Liver (tissue), 9 donors: ENCODE results near the gene SESN3. TPM values are rescaled to one million over a fixed set of nuclear protein-coding genes. Genes with fewer than 3 reads are reported as not detected.

Experiments used
- DNase-seq: peaks from one replicate; pipeline ENCODE4 v3.0.0-alpha.2; 2017; ENCODE audit warnings: low spot score
- H3K27ac ChIP-seq, 2 donors: one replicate each; pipeline ENCODE4 v1.7.0; 2013; ENCODE audit warnings: inconsistent platforms in 2 of 2, low read length in 2 of 2, control low read depth in 1 of 2, low read depth in 1 of 2, mild to moderate bottlenecking in 1 of 2
- H3K27me3 ChIP-seq, 4 donors: one replicate each; pipeline versions ENCODE4 v1.6.1 to v1.7.0; 2013; ENCODE audit warnings: low read length in 3 of 4, inconsistent platforms in 1 of 4, mild to moderate bottlenecking in 1 of 4, moderate library complexity in 1 of 4; ENCODE audit not compliant: control insufficient read depth in 4 of 4, insufficient read depth in 4 of 4
- H3K36me3 ChIP-seq, 4 donors: one replicate each; pipeline versions ENCODE4 v1.6.1 to v1.7.0; 2013; ENCODE audit warnings: low read length in 3 of 4, mild to moderate bottlenecking in 3 of 4, low read depth in 1 of 4, moderate library complexity in 1 of 4; ENCODE audit not compliant: control insufficient read depth in 4 of 4, insufficient read depth in 3 of 4
- H3K4me1 ChIP-seq, 4 donors: one replicate each; pipeline versions ENCODE4 v1.6.1 to v1.7.0; 2013; ENCODE audit warnings: low read length in 3 of 4, mild to moderate bottlenecking in 3 of 4, moderate library complexity in 1 of 4; ENCODE audit not compliant: control insufficient read depth in 4 of 4, insufficient read depth in 4 of 4
- H3K4me3 ChIP-seq, 3 donors: one replicate each; pipeline versions ENCODE4 v1.6.1 to v1.7.0; 2013; ENCODE audit warnings: low read length in 3 of 3, control low read depth in 1 of 3, low read depth in 1 of 3, mild to moderate bottlenecking in 1 of 3
- H3K9ac ChIP-seq, 2 donors: one replicate each; pipeline ENCODE4 v1.7.0; 2013; ENCODE audit warnings: low read length in 2 of 2, mild to moderate bottlenecking in 2 of 2, moderate library complexity in 2 of 2, control low read depth in 1 of 2, low read depth in 1 of 2
- H3K9me3 ChIP-seq, 4 donors: one replicate each; pipeline versions ENCODE4 v1.6.1 to v1.7.0; 2013; ENCODE audit warnings: low read length in 3 of 4; ENCODE audit not compliant: control insufficient read depth in 4 of 4
- ATF3 ChIP-seq: IDR thresholded peaks from 2 replicates; pipeline ENCODE4 v1.6.1; 2016; ENCODE audit warnings: antibody characterized with exemption
- CTCF ChIP-seq: fragments of 150-350 bp; IDR thresholded peaks from 2 replicates; pipeline ENCODE4 v1.5.1; 2017; ENCODE audit warnings: improper control_type of control experiment, low read depth, low read length; ENCODE audit not compliant: missing input control
- EGR1 ChIP-seq, 2 donors: IDR thresholded peaks; 2 replicates each; pipeline ENCODE4 v1.6.1; 2016 to 2018; ENCODE audit warnings: antibody characterized with exemption in 2 of 2, low read depth in 2 of 2
- FOXA1 ChIP-seq: IDR thresholded peaks from 2 replicates; pipeline ENCODE4 v1.6.1; 2016; ENCODE audit warnings: antibody characterized with exemption
- FOXA2 ChIP-seq: IDR thresholded peaks from 2 replicates; pipeline ENCODE4 v1.6.1; 2016; ENCODE audit warnings: antibody characterized with exemption
- GABPA ChIP-seq, 2 donors: IDR thresholded peaks in 1 of 2; conservative IDR thresholded peaks in 1 of 2; 2 replicates each; pipeline ENCODE4 v1.6.1; 2016; ENCODE audit warnings: antibody characterized with exemption in 2 of 2, mild to moderate bottlenecking in 1 of 2, moderate library complexity in 1 of 2
- HNF4A ChIP-seq, 2 donors: conservative IDR thresholded peaks; 2 replicates each; pipeline ENCODE4 v1.6.1; 2016; ENCODE audit warnings: antibody characterized with exemption in 2 of 2, mild to moderate bottlenecking in 2 of 2
- HNF4G ChIP-seq: IDR thresholded peaks from 2 replicates; pipeline ENCODE4 v1.6.1; 2016; ENCODE audit warnings: antibody characterized with exemption
- JUND ChIP-seq, 2 donors: IDR thresholded peaks; 2 replicates each; pipeline ENCODE4 v1.6.1; 2016; ENCODE audit warnings: antibody characterized with exemption in 2 of 2
- MAX ChIP-seq: IDR thresholded peaks from 2 replicates; pipeline ENCODE4 v1.6.1; 2016; ENCODE audit warnings: antibody characterized with exemption
- NR2F2 ChIP-seq: IDR thresholded peaks from 2 replicates; pipeline ENCODE4 v1.6.1; 2016; ENCODE audit warnings: antibody characterized with exemption
- RAD21 ChIP-seq, 2 donors: IDR thresholded peaks; 2 replicates each; pipeline ENCODE4 v1.6.1; 2016; ENCODE audit warnings: antibody characterized with exemption in 2 of 2, mild to moderate bottlenecking in 2 of 2
- REST ChIP-seq: IDR thresholded peaks from 2 replicates; pipeline ENCODE4 v1.6.1; 2016; ENCODE audit warnings: antibody characterized with exemption, mild to moderate bottlenecking
- RXRA ChIP-seq, 2 donors: IDR thresholded peaks; 2 replicates each; pipeline ENCODE4 v1.6.1; 2017 to 2018; ENCODE audit warnings: antibody characterized with exemption in 2 of 2, mild to moderate bottlenecking in 1 of 2
- SP1 ChIP-seq: IDR thresholded peaks from 2 replicates; pipeline ENCODE4 v1.6.1; 2018; ENCODE audit warnings: antibody characterized with exemption, mild to moderate bottlenecking
- TAF1 ChIP-seq: conservative IDR thresholded peaks from 2 replicates; pipeline ENCODE4 v1.6.1; 2016; ENCODE audit warnings: antibody characterized with exemption, mild to moderate bottlenecking
- YY1 ChIP-seq: IDR thresholded peaks from 2 replicates; pipeline ENCODE4 v1.6.1; 2016; ENCODE audit warnings: antibody characterized with exemption, mild to moderate bottlenecking
- ZBTB33 ChIP-seq: IDR thresholded peaks from 2 replicates; pipeline ENCODE4 v1.6.1; 2016; ENCODE audit warnings: antibody characterized with exemption
- polyA plus RNA-seq, 2 donors: library from polyadenylated mRNA; stranded (reverse) in 1 of 2; unstranded in 1 of 2; fragments of 200-250 nt in 1 of 2; fragments of >200 nt in 1 of 2; fragmentation: Nextera tagmentation in 1 of 2; extraction: Ambion mirVana in 1 of 2; gene quantifications; one replicate each; pipeline versions ENCODE4 v1.2.1 to v1.2.3, GENCODE V29; 2013 to 2015
- total RNA-seq, 2 donors: library from RNA; depleted of rRNA; stranded (reverse); fragments of >200 nt; gene quantifications; one replicate each; pipeline ENCODE4 v1.2.3, GENCODE V29; 2014
- donor health status: healthy.
- donor health status: healthy.
- donor health status: healthy.
- donor health status: healthy.
- donor health status: healthy.

The SESN3 gene
- total and polyA plus RNA-seq, 4 donors = 0.85 to 46.6 (median 2.6) TPM

GRCh38 chr11:95187723-95188122, 43.3 kb downstream of the SESN3 start:
- Histone ChIP-seq H3K9ac (no peak overlapping the region), H3K27me3 (no peaks in the 10 kb centered on the region), H3K4me3 (no peak overlapping the region), H3K27ac (no peak overlapping the region), H3K36me3 (peaks cover 1 to 9% (median 6%) of the 10 kb centered on the region in 4 donors), H3K4me1 (peaks cover 0 to 1% (median 0%) of the 10 kb centered on the region in 4 donors), H3K9me3 (no peaks in the 10 kb centered on the region)
- TF ChIP-seq JUND (IDR thresholded peaks at IDR 0.05) (no peak), RXRA (IDR thresholded peaks at IDR 0.05) (no peak), ZBTB33 (no peak), RAD21 (IDR thresholded peaks at IDR 0.05) (no peak), FOXA2 (no peak), FOXA1 (no peak), TAF1 (no peak), CTCF (no peak), REST (no peak), EGR1 (IDR thresholded peaks at IDR 0.05; ENCODE audit: low read depth in 2 of 2) (no peak), ATF3 (no peak), SP1 (no peak), HNF4G (no peak), YY1 (no peak), MAX (no peak), HNF4A (conservative IDR thresholded peaks at IDR 0.05) (no peak), NR2F2 (no peak), GABPA (IDR thresholded peaks at IDR 0.05 in 1 of 2, conservative IDR thresholded peaks at IDR 0.05 in 1 of 2) (no peak)
- no peak for DNase-seq
